ENCODE measurements around the gene SUMF1. TPM values are rescaled to one million over a fixed set of nuclear protein-coding genes. Genes with fewer than 3 reads are reported as not detected.

SUMF1 gene
- total RNA-seq, 2 donors from 2014 or later: 30.7 to 32.7 TPM

DNA sequence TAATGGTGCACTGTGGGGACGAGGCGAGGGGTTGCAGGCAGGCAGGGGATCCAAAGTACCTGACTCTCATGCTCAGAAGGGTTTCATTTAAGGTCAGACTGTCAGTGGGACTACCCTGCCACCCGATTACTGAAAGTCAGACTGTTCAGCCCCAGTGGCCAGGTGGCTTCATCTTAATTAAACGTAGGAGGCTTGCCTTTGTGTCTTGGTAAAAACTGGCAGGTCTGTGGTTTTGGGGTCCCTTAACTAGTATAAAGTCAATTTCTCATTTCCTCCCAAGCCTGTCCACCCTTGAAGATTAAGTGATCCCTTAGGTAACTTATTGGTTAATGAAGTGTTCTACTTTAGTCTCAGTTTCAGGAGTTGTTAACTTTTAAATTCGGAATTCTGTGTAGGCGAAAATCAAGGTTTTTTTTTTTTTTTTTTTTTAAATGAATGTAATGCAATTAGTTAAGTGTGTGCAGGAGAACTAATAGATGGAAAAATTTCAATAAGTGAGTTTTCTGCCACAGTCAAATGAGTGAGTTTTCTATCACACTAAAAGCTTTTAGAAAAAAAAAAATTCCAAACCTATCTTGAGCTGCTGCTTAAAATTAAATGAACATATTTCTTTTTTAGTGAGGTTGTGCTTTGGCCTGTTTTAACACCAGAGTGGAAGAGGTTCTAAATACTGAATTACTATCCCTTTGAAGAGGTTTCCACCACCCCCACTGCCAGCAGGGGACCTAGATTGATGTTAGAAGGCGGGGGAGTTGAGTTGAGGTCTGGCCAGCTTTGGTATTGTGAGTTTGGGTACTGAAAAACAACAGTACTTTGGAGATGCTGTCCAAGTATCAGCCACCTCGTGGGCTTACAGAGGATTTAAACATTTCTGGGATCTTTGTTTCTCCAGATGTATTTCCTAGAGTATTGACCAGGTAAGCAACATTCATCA is 41.2 kb upstream of the SUMF1 start:
- no peak overlapping the region for H3K27ac ChIP-seq
- H3K9me3 ChIP-seq: no peaks in the 10 kb centered on the region
- intact Hi-C loops (cut with DNase I): no loop called here
- DNase-seq (no peak), ATAC-seq (no peak)
- no peaks in the 10 kb centered on the region for H3K27me3 ChIP-seq
- 61 to 71% methylated on average over 8 of the region's 8 CpGs for WGBS, 2 donors
- H3K36me3 ChIP-seq (replicated peaks in 1 of 2; ENCODE audit: insufficient read depth in 1 of 2, low read depth in 2 of 2): no peaks in the 10 kb centered on the region
- peaks cover 6% of the 10 kb centered on the region for H3K4me1 ChIP-seq
- H3K4me3 ChIP-seq: no peak overlapping the region
- TF ChIP-seq, protein P1, sequence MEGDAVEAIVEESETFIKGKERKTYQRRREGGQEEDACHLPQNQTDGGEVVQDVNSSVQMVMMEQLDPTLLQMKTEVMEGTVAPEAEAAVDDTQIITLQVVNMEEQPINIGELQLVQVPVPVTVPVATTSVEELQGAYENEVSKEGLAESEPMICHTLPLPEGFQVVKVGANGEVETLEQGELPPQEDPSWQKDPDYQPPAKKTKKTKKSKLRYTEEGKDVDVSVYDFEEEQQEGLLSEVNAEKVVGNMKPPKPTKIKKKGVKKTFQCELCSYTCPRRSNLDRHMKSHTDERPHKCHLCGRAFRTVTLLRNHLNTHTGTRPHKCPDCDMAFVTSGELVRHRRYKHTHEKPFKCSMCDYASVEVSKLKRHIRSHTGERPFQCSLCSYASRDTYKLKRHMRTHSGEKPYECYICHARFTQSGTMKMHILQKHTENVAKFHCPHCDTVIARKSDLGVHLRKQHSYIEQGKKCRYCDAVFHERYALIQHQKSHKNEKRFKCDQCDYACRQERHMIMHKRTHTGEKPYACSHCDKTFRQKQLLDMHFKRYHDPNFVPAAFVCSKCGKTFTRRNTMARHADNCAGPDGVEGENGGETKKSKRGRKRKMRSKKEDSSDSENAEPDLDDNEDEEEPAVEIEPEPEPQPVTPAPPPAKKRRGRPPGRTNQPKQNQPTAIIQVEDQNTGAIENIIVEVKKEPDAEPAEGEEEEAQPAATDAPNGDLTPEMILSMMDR (IDR thresholded peaks at IDR 0.05): no peak
- no peak for TF ChIP-seq POLR2A (IDR thresholded peaks at IDR 0.05)

DNA sequence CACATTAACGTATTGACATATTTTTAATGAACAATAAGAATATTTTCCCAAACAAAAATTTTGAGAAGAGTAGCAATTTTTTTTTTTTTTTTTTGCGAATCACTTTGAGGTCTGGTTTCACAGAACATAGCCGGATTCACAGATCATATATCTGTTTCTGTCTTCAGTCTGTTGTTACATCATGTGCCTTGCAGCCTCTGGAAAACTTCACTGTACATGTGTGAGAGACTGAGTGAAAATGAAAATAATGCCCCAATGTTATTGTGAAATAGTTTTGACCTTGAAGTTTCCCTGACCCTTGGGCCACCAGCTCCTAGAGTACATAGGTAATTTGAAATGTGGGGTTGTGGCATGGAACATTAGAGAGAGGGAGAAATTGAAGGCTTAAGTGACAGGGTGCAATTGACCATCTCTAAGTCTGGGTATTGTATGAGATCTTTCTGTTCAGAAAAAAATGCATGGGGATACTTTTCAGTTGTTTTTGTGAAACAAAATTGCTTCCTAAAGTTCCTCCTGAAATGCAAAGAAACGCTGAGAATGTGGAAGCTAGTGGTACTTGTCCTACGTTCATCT is 40.0 kb upstream of the SUMF1 start:
- 61 to 71% methylated on average over 5 of the region's 5 CpGs for WGBS, 2 donors

DNA sequence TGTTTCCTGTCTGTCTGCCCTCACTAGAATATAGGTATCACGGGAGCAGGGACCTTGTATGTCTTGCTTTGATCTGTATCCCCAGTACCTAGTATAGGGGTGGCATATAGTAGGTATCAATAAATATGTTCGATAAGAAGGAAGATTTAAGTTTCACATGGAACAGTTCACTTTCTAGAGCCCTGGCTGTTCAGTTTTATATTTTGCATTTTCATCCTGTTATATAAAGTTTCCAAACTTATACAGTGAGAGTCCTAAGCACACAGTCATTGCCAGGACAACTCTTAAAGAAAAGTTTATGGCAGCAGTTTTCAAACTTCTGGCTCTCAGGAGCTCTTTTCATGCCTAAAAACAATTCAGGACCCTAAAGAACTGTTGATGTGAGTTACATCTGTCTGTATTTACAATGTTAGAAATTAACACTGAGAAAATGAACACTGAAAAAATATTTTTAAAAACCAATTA is 39.5 kb upstream of the SUMF1 start:
- WGBS, 2 donors: 67 to 78% methylated on average over 2 of the region's 2 CpGs
- H3K9me3 ChIP-seq: no peaks in the 10 kb centered on the region
- peaks cover 6% of the 10 kb centered on the region for H3K4me1 ChIP-seq
- intact Hi-C loops (cut with DNase I): no loop called here
- no peaks in the 10 kb centered on the region for H3K36me3 ChIP-seq (replicated peaks in 1 of 2; ENCODE audit: insufficient read depth in 1 of 2, low read depth in 2 of 2)
- DNase-seq (no peak), ATAC-seq (no peak)
- TF ChIP-seq, protein P1 (IDR thresholded peaks at IDR 0.05): no peak
- no peak for TF ChIP-seq POLR2A (IDR thresholded peaks at IDR 0.05)
- H3K4me3 ChIP-seq: no peak overlapping the region
- no peaks in the 10 kb centered on the region for H3K27me3 ChIP-seq
- no peak overlapping the region for H3K27ac ChIP-seq

More for the DNA sequence above, 40.0 kb upstream of the SUMF1 start:
- H3K27ac ChIP-seq: no peak overlapping the region
- no peak overlapping the region for H3K4me3 ChIP-seq
- no peak for ATAC-seq
- intact Hi-C loops (cut with DNase I): no loop called here
- H3K36me3 ChIP-seq (replicated peaks in 1 of 2; ENCODE audit: insufficient read depth in 1 of 2, low read depth in 2 of 2): no peaks in the 10 kb centered on the region
- no peak for DNase-seq
- H3K4me1 ChIP-seq: peaks cover 6% of the 10 kb centered on the region
- no peak for TF ChIP-seq POLR2A (IDR thresholded peaks at IDR 0.05)
- TF ChIP-seq, protein P1 (IDR thresholded peaks at IDR 0.05): no peak
- H3K9me3 ChIP-seq: no peaks in the 10 kb centered on the region
- H3K27me3 ChIP-seq: no peaks in the 10 kb centered on the region

DNA sequence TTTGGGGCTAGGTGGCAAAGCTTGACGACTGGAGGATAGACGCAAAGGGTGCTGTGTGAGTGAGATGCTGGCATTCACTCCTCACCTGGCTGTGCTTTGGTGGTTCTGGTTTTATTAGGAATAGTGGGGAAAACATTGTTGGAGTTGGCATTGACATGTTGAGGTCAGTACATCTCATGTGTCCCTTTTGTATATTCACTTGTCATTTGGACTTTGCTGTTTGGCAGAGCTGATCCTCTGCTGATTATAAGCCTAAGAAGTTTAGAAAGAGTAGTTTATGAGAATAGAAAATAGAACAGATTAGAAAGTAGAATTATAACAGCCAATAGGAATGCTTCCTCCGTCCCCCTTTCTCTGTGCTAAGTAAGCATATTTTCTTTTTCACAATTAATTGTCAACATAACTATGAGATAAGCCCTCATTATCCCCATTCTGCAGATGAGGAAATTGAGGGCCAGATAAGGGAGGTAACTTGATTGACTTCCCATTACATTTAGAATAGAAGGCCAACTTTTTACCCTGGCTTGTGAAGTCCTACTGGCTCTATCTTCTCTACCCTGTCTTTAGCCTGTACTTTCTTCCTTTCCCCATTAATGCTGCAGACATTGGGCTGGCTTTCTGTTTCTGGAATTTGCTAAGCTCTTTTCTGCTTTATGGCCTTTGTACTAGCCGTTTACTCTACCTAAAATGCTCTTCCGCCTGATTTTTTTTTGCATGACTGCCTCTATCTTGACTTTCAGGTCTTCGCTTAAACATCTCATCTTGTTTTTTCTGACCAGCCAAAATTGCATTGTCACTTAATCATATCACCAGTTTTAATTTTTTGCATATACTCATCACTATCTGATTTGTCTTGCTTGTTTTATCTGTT is 38.9 kb upstream of the SUMF1 start:
- Histone ChIP-seq H3K9me3 (no peaks in the 10 kb centered on the region), H3K4me1 (peaks cover 6% of the 10 kb centered on the region), H3K36me3 (replicated peaks in 1 of 2; ENCODE audit: insufficient read depth in 1 of 2, low read depth in 2 of 2) (no peaks in the 10 kb centered on the region), H3K27ac (no peak overlapping the region), H3K27me3 (no peaks in the 10 kb centered on the region), H3K4me3 (no peak overlapping the region)
- WGBS, 2 donors: 82 to 83% methylated on average over 6 of the region's 6 CpGs
- intact Hi-C loops (cut with DNase I): no loop called here
- TF ChIP-seq POLR2A (IDR thresholded peaks at IDR 0.05): no peak
- TF ChIP-seq, protein P1 (IDR thresholded peaks at IDR 0.05): no peak
- ATAC-seq: no peak
- no peak for DNase-seq
